ENCODE measurements around the gene PTPRD.

DNA sequence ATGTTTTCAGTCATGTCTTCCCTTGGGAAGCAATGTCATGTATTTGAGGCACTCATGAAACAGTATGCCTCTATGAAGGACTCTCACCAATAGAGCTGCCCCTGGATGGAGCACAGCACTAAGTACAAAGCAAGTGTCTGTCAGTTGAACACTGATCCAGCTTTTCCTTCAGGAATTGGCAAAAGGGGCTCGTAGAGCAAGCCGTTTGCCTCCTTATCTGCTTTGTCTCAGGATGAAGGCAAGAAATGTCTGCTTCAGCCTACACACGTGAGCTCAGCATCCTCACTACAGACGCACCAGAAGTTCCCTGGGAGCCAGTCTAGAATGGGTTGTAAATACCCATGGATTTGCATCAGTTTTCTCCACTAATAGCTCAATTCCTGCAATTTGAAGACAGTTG, 2070.3 kb downstream of the PTPRD start:
- TF ChIP-seq, protein P1, sequence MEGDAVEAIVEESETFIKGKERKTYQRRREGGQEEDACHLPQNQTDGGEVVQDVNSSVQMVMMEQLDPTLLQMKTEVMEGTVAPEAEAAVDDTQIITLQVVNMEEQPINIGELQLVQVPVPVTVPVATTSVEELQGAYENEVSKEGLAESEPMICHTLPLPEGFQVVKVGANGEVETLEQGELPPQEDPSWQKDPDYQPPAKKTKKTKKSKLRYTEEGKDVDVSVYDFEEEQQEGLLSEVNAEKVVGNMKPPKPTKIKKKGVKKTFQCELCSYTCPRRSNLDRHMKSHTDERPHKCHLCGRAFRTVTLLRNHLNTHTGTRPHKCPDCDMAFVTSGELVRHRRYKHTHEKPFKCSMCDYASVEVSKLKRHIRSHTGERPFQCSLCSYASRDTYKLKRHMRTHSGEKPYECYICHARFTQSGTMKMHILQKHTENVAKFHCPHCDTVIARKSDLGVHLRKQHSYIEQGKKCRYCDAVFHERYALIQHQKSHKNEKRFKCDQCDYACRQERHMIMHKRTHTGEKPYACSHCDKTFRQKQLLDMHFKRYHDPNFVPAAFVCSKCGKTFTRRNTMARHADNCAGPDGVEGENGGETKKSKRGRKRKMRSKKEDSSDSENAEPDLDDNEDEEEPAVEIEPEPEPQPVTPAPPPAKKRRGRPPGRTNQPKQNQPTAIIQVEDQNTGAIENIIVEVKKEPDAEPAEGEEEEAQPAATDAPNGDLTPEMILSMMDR (conservative IDR thresholded peaks at IDR 0.05 in 1 of 2, IDR thresholded peaks at IDR 0.05 in 1 of 2; ENCODE audit: low read depth in 1 of 2, low read length in 2 of 2), result no peak
- no peak for TF ChIP-seq EZH2 (IDR thresholded peaks at IDR 0.05; ENCODE audit: low read length, missing control alignments)

Data from fibroblast of lung (primary cell).